Sigmoid colon (tissue), 3 donors: ENCODE results near the gene ZNF831.

Experiments used
- POLR2A ChIP-seq, 2 donors: fragments of 450-650 bp; IDR thresholded peaks; one replicate each; pipeline ENCODE4 v1.6.1; 2016; ENCODE audit warnings: antibody characterized with exemption in 2 of 2, mild to moderate bottlenecking in 2 of 2, moderate library complexity in 2 of 2
- TF ChIP-seq, protein P1 (sequence below), 4 experiments: fragments of 450-650 bp in 3 of 4; fragments of 200-600 bp in 1 of 4; IDR thresholded peaks; one replicate each; pipeline ENCODE4 v1.5.1; 2016 to 2019; ENCODE audit warnings: antibody characterized with exemption in 4 of 4, mild to moderate bottlenecking in 3 of 4, moderate library complexity in 2 of 4

DNA sequence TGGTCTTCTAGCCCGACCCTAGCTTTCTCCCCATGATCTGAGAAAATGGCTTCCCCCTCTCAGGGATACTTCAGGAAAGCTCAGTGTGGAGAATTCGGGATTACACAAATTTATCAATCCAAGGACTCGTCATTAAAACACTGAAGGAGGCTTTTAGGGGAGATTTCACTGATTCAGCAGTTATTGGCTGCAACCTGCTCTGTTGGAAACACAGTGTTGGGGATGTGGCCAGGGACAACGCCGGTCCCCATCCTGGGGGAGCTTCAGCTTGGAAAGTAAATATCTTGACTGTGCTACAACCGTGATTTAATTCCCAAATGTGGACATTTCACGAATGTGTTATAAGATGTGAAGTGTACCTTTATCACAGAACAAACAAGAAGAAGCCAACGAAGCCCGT is 44.8 kb upstream of the ZNF831 start:
- no peak for TF ChIP-seq POLR2A (IDR thresholded peaks at IDR 0.05)
- TF ChIP-seq, protein P1, sequence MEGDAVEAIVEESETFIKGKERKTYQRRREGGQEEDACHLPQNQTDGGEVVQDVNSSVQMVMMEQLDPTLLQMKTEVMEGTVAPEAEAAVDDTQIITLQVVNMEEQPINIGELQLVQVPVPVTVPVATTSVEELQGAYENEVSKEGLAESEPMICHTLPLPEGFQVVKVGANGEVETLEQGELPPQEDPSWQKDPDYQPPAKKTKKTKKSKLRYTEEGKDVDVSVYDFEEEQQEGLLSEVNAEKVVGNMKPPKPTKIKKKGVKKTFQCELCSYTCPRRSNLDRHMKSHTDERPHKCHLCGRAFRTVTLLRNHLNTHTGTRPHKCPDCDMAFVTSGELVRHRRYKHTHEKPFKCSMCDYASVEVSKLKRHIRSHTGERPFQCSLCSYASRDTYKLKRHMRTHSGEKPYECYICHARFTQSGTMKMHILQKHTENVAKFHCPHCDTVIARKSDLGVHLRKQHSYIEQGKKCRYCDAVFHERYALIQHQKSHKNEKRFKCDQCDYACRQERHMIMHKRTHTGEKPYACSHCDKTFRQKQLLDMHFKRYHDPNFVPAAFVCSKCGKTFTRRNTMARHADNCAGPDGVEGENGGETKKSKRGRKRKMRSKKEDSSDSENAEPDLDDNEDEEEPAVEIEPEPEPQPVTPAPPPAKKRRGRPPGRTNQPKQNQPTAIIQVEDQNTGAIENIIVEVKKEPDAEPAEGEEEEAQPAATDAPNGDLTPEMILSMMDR (IDR thresholded peaks at IDR 0.05): no peak
